ENCODE results near the gene SNRPD1.

DNA sequence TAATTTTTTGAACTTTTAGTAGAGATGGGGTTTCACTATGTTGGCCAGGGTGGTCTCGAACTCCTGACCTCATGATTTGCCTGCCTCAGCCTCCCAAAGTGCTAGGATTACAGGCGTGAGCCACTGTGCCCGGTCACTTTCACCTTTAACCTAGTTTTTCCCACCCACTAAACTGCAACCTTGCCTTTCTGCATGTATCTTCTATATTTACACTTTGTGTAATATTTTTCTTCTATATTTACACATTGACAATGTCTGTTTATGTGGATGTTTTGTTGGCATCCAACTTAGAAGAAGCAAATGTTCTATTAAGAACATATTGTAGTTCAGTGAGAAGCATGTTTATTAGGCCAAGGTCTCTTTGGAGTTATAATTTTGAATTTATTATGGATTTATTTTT is 26.7 kb downstream of the SNRPD1 start:
- TF ChIP-seq POLR2A (IDR thresholded peaks at IDR 0.05): no peak
- TF ChIP-seq, protein P1, sequence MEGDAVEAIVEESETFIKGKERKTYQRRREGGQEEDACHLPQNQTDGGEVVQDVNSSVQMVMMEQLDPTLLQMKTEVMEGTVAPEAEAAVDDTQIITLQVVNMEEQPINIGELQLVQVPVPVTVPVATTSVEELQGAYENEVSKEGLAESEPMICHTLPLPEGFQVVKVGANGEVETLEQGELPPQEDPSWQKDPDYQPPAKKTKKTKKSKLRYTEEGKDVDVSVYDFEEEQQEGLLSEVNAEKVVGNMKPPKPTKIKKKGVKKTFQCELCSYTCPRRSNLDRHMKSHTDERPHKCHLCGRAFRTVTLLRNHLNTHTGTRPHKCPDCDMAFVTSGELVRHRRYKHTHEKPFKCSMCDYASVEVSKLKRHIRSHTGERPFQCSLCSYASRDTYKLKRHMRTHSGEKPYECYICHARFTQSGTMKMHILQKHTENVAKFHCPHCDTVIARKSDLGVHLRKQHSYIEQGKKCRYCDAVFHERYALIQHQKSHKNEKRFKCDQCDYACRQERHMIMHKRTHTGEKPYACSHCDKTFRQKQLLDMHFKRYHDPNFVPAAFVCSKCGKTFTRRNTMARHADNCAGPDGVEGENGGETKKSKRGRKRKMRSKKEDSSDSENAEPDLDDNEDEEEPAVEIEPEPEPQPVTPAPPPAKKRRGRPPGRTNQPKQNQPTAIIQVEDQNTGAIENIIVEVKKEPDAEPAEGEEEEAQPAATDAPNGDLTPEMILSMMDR (IDR thresholded peaks at IDR 0.05): no peak

Measured in upper lobe of left lung (tissue), 4 donors.